PC-3 (cell line): ENCODE measurements around the gene LRRC40. TPM values are rescaled to one million over a fixed set of nuclear protein-coding genes. Genes with fewer than 3 reads are reported as not detected.
A peak's percentile ranks its signal among the peaks of the same experiment; 100 is the strongest.

Experiments used
- ATAC-seq: fragments of 200-7000 bp; cut with Tn5 transposase; 2 replicates; pipeline ENCODE4 v1.9.1; 2020; ENCODE audit warnings: mild to moderate bottlenecking, moderate library complexity
- BruUV-seq: library from RNA; stranded (reverse); fragments of 400-500 nt; replicated peaks from 2 replicates; lab custom pipeline; 2021; lab: Mats Ljungman, UMichigan
- CTCF ChIA-PET: fragments of 300-600 bp; sonication (Branson Sonifier 250); formaldehyde crosslinking; loops from one replicate; lab custom pipeline; 2022; ENCODE audit warnings: antibody characterized with exemption; lab: Charles Lee
- POLR2A ChIA-PET: fragments of 300-600 bp; sonication (Branson Sonifier 250); formaldehyde crosslinking; loops from one replicate; lab custom pipeline; 2022; ENCODE audit warnings: antibody characterized with exemption; ENCODE audit not compliant: unreplicated experiment; lab: Charles Lee
- DNase-seq: peaks from one replicate; pipeline ENCODE4 v3.0.0-alpha.2; 2015
- H2AFZ ChIP-seq: fragments of 300-600 bp; sonication (generic); 2 replicates; pipeline ENCODE4 v1.6.0; 2016; ENCODE audit warnings: antibody characterized with exemption, low read length
- H3F3A ChIP-seq: fragments of 300-600 bp; sonication (generic); one replicate; pipeline ENCODE4 v1.6.0; 2017; ENCODE audit warnings: antibody characterized with exemption, low read length, control low read depth, mild to moderate bottlenecking; ENCODE audit not compliant: unreplicated experiment
- H3K27ac ChIP-seq: fragments of 300-600 bp; sonication (generic); 2 replicates; pipeline ENCODE4 v1.5.1; 2016; ENCODE audit warnings: mild to moderate bottlenecking, low read length
- H3K27me3 ChIP-seq: fragments of 300-600 bp; sonication (generic); 2 replicates; pipeline ENCODE4 v1.6.1; 2016; ENCODE audit warnings: low read length, mixed read lengths
- H3K36me3 ChIP-seq: fragments of 300-600 bp; sonication (generic); 2 replicates; pipeline ENCODE4 v1.6.1; 2016; ENCODE audit warnings: low read depth, mixed run types, low read length, mixed read lengths
- H3K4me1 ChIP-seq: fragments of 300-600 bp; sonication (generic); 2 replicates; pipeline ENCODE4 v1.5.1; 2016; ENCODE audit warnings: low read length; ENCODE audit not compliant: insufficient read depth
- H3K4me2 ChIP-seq: fragments of 300-600 bp; sonication (generic); 2 replicates; pipeline ENCODE4 v1.6.0; 2016; ENCODE audit warnings: low read length
- H3K4me3 ChIP-seq: fragments of 300-600 bp; sonication (generic); 2 replicates; pipeline ENCODE4 v1.5.1; 2016; ENCODE audit warnings: mild to moderate bottlenecking, low read length, mixed read lengths
- H3K79me2 ChIP-seq: fragments of 300-600 bp; sonication (generic); 2 replicates; pipeline ENCODE4 v1.6.1; 2017; ENCODE audit warnings: low read length, mixed read lengths
- H3K9ac ChIP-seq: fragments of 300-600 bp; sonication (generic); 2 replicates; pipeline ENCODE4 v1.6.0; 2016; ENCODE audit warnings: mild to moderate bottlenecking, low read length
- H3K9me2 ChIP-seq: fragments of 300-600 bp; sonication (generic); replicated peaks from 2 replicates; pipeline ENCODE4 v1.6.1; 2016; ENCODE audit warnings: mixed run types, low read length, mixed read lengths
- H3K9me3 ChIP-seq: fragments of 300-600 bp; sonication (generic); 2 replicates; pipeline ENCODE4 v1.6.1; 2016; ENCODE audit warnings: low read length, mixed read lengths
- H4K20me1 ChIP-seq: fragments of 300-600 bp; sonication (generic); 2 replicates; pipeline ENCODE4 v1.6.1; 2016; ENCODE audit warnings: low read length, mixed read lengths
- CTCF ChIP-seq: fragments of 300-600 bp; sonication (generic); conservative IDR thresholded peaks from 2 replicates; pipeline ENCODE4 v1.5.1; 2017; ENCODE audit warnings: antibody characterized with exemption, low read depth, mild to moderate bottlenecking, low read length
- EZH2 ChIP-seq: fragments of 300-600 bp; sonication (generic); IDR thresholded peaks from one replicate; pipeline ENCODE4 v1.6.1; 2017; ENCODE audit warnings: antibody characterized with exemption, mild to moderate bottlenecking, low read length; ENCODE audit not compliant: unreplicated experiment
- EZH2phosphoT487 ChIP-seq: fragments of 300-600 bp; sonication (generic); IDR thresholded peaks from 2 replicates; pipeline ENCODE4 v1.6.1; 2018; ENCODE audit warnings: mild to moderate bottlenecking, antibody characterized with exemption, low read length, borderline replicate concordance
- intact Hi-C: fragments of 100-400 bp; cut with micrococcal nuclease; formaldehyde crosslinking; loops from 2 replicates; pipeline ENCODE4 v1.9.0; 2023
- total RNA-seq: library from RNA; depleted of rRNA; stranded (reverse); fragments of >200 nt; gene quantifications from 2 replicates; pipeline ENCODE4 v1.2.3, GENCODE V29; 2014

The LRRC40 gene
- total RNA-seq, 1 experiment from 2014 or later, result 18.4 TPM

- DNase-seq, result no peak
- Histone ChIP-seq H3K9ac (no peak overlapping the region), H2AFZ (no peak overlapping the region), H3K4me1 (peaks cover 9% of the 10 kb centered on the region), H3K4me2 (0 out of 2 replicates have a peak overlapping the region, but pooled peaks have one; percentile 2), H4K20me1 (no peaks in the 10 kb centered on the region), H3K79me2 (peaks cover 83% of the 10 kb centered on the region), H3K27ac (no peak overlapping the region), H3K4me3 (no peak overlapping the region), H3K9me3 (no peaks in the 10 kb centered on the region), H3K36me3 (no peaks in the 10 kb centered on the region), H3K9me2 (no peaks in the 10 kb centered on the region), H3K27me3 (no peaks in the 10 kb centered on the region), H3F3A (no peaks in the 10 kb centered on the region)
- CTCF ChIA-PET, result no interaction called here
- intact Hi-C loops, result no loop called here
- no peak for ATAC-seq
- POLR2A ChIA-PET, result no interaction called here
- no TSS peak for BruUV-seq
- TF ChIP-seq EZH2 (no peak), CTCF (no peak), EZH2phosphoT487 (no peak)
Observed at GRCh38 chr1:70202173-70202758, 3.1 kb downstream of the LRRC40 start.

GRCh38 chr1:70200065-70200464, 5.3 kb downstream of the LRRC40 start:
- CTCF ChIA-PET, result no interaction called here
- H3K9me3 ChIP-seq, result no peaks in the 10 kb centered on the region
- H3K79me2 ChIP-seq, result peaks cover 73% of the 10 kb centered on the region
- no peak overlapping the region for H3K4me3 ChIP-seq
- peaks cover 6% of the 10 kb centered on the region; the same call in 1 of the 2 replicates for H3K4me1 ChIP-seq
- H2AFZ ChIP-seq, result no peak overlapping the region
- no peaks in the 10 kb centered on the region for H3K9me2 ChIP-seq
- no peak for TF ChIP-seq EZH2phosphoT487
- no TSS peak for BruUV-seq
- H3K27me3 ChIP-seq, result no peaks in the 10 kb centered on the region
- H3K4me2 ChIP-seq, result no peak overlapping the region
- H3K27ac ChIP-seq, result no peak overlapping the region
- H3F3A ChIP-seq, result no peaks in the 10 kb centered on the region
- no peak for ATAC-seq
- no peaks in the 10 kb centered on the region for H4K20me1 ChIP-seq
- H3K36me3 ChIP-seq, result no peaks in the 10 kb centered on the region
- H3K9ac ChIP-seq, result no peak overlapping the region
- POLR2A ChIA-PET, result no interaction called here
- DNase-seq, result no peak
- intact Hi-C loops, result no loop called here

- DNase-seq, result no peak
- Histone ChIP-seq H3K27ac (no peak overlapping the region), H3K4me2 (no peak overlapping the region), H3K4me1 (no peaks in the 10 kb centered on the region), H3K9ac (no peak overlapping the region), H3K9me2 (no peaks in the 10 kb centered on the region), H3K36me3 (no peaks in the 10 kb centered on the region), H2AFZ (no peak overlapping the region), H4K20me1 (no peaks in the 10 kb centered on the region), H3K4me3 (no peak overlapping the region), H3K9me3 (no peaks in the 10 kb centered on the region), H3K27me3 (no peaks in the 10 kb centered on the region), H3F3A (no peaks in the 10 kb centered on the region), H3K79me2 (peaks cover 57% of the 10 kb centered on the region)
- no TSS peak for BruUV-seq
- intact Hi-C loops, result no loop called here
- POLR2A ChIA-PET, result no interaction called here
- TF ChIP-seq EZH2phosphoT487 (no peak), EZH2 (no peak), CTCF (no peak)
- ATAC-seq, result no peak
- CTCF ChIA-PET, result no interaction called here
Observed at GRCh38 chr1:70196333-70196732, 9.0 kb downstream of the LRRC40 start.
